HAP-1 (cell line): ENCODE data around the gene ACOXL.

Source experiments
- DNase-seq, 2 experiments: peaks; one replicate each; pipeline ENCODE4 v3.0.0-alpha.2; 2016 to 2020; ENCODE audit warnings: low spot score in 2 of 2
- H3K27me3 ChIP-seq: fragments of 250-450 bp; sonication (Bioruptor Pico); 2 replicates; pipeline ENCODE4 v1.5.1; 2020; ENCODE audit warnings: low read depth, mild to moderate bottlenecking, moderate library complexity
- H3K36me3 ChIP-seq: fragments of 250-450 bp; sonication (Bioruptor Pico); replicated peaks from 2 replicates; pipeline ENCODE4 v1.5.1; 2020; ENCODE audit warnings: mild to moderate bottlenecking
- H3K4me1 ChIP-seq: fragments of 250-450 bp; sonication (Bioruptor Pico); 2 replicates; pipeline ENCODE4 v1.5.1; 2020; ENCODE audit warnings: mild to moderate bottlenecking
- H3K4me3 ChIP-seq: fragments of 250-450 bp; sonication (Bioruptor Pico); 2 replicates; pipeline ENCODE4 v1.5.1; 2020; ENCODE audit warnings: mild to moderate bottlenecking, moderate library complexity
- H3K9me3 ChIP-seq: fragments of 250-450 bp; sonication (Bioruptor Pico); 2 replicates; pipeline ENCODE4 v1.5.1; 2020; ENCODE audit warnings: mild to moderate bottlenecking, moderate library complexity
- in situ Hi-C: fragments of 300-500 bp; cut with MboI; formaldehyde crosslinking; loops from 3 replicates; pipeline ENCODE4 v1.14.3; 2020; ENCODE audit warnings: low sequenced_read_pairs, inconsistent platforms, mixed read lengths

ACOXL gene

GRCh38 chr2:111161971-111162370 lies 429.6 kb downstream of the ACOXL start:
- no peaks in the 10 kb centered on the region for H3K27me3 ChIP-seq
- no peak overlapping the region for H3K4me3 ChIP-seq
- no peaks in the 10 kb centered on the region for H3K4me1 ChIP-seq
- no peaks in the 10 kb centered on the region for H3K9me3 ChIP-seq
- DNase-seq, result no peak
- in situ Hi-C loops, result no loop called here
- H3K36me3 ChIP-seq, result peaks cover 22% of the 10 kb centered on the region

DNA sequence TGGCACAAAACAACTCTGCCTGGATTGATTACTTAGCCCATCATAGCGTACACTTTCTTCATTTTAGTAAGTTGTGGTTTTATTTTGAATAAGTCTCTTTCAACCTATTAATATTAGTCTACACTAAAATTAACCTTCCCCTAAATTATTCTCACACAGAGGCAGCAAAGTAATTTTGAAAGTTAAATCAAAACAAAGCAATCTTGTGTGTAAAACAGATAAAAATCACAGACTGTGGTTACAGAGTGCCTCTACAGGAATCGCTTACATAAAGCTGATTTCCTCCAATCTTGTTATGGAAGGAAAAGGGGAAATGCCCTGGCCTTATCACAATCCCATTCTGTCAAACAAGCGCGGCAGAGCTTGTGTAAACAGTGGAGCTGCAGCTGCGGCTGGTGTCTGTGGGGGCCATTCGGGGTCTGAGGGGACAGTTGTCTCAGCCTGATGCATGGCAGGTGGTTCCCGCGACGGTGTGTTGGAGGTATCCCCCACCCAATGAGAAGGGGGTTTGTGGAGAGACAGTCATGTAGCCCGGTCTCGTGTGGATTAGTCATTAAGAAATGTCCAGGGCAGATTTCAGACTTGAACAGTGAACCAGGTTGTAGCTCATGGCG lies 430.5 kb downstream of the ACOXL start:
- Histone ChIP-seq H3K4me3 (no peak overlapping the region), H3K4me1 (no peaks in the 10 kb centered on the region), H3K9me3 (no peaks in the 10 kb centered on the region), H3K27me3 (no peaks in the 10 kb centered on the region), H3K36me3 (peaks cover 23% of the 10 kb centered on the region)
- in situ Hi-C loops, result no loop called here
- DNase-seq, result no peak

GRCh38 chr2:111164078-111164477 lies 431.7 kb downstream of the ACOXL start:
- no peak for DNase-seq
- Histone ChIP-seq H3K9me3 (no peaks in the 10 kb centered on the region), H3K36me3 (peaks cover 26% of the 10 kb centered on the region), H3K27me3 (no peaks in the 10 kb centered on the region), H3K4me3 (no peak overlapping the region), H3K4me1 (no peaks in the 10 kb centered on the region; the same call in none of the 2 replicates)
- in situ Hi-C loops, result no loop called here

GRCh38 chr2:111165084-111165483 lies 432.7 kb downstream of the ACOXL start:
- in situ Hi-C loops, result no loop called here
- H3K4me1 ChIP-seq, result no peaks in the 10 kb centered on the region; the same call in none of the 2 replicates
- peaks cover 26% of the 10 kb centered on the region for H3K36me3 ChIP-seq
- no peak overlapping the region for H3K4me3 ChIP-seq
- DNase-seq, result no peak
- H3K9me3 ChIP-seq, result no peaks in the 10 kb centered on the region
- H3K27me3 ChIP-seq, result no peaks in the 10 kb centered on the region

DNA sequence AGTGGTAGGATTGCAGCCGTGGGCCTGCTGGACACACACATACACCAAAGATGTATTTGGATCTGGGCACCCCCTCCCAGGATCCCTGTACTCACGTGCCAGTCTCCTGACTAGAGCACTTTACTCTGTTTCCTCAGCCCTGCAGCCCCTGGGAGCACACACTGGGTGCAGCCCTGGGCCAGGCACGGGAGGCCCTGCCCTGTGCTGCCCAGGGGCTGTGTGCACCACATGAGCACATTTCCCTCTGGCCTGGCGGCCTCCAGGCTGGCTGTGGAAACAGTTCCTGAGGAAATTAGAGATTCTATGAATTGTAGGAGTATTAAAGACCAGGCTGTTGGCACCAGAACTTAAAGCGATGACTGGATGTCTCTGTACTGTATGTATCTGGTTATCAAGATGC lies 433.7 kb downstream of the ACOXL start:
- no peaks in the 10 kb centered on the region for H3K9me3 ChIP-seq
- H3K4me3 ChIP-seq, result no peak overlapping the region
- in situ Hi-C loops, result no loop called here
- no peak for DNase-seq
- H3K36me3 ChIP-seq, result peaks cover 25% of the 10 kb centered on the region
- no peaks in the 10 kb centered on the region for H3K27me3 ChIP-seq
- H3K4me1 ChIP-seq, result no peaks in the 10 kb centered on the region; the same call in none of the 2 replicates

GRCh38 chr2:111167076-111167862 lies 434.9 kb downstream of the ACOXL start:
- no peaks in the 10 kb centered on the region for H3K27me3 ChIP-seq
- no peaks in the 10 kb centered on the region; the same call in none of the 2 replicates for H3K4me1 ChIP-seq
- peaks cover 20% of the 10 kb centered on the region for H3K36me3 ChIP-seq
- in situ Hi-C loops, result no loop called here
- no peak overlapping the region for H3K4me3 ChIP-seq
- H3K9me3 ChIP-seq, result no peaks in the 10 kb centered on the region
- no peak for DNase-seq

DNA sequence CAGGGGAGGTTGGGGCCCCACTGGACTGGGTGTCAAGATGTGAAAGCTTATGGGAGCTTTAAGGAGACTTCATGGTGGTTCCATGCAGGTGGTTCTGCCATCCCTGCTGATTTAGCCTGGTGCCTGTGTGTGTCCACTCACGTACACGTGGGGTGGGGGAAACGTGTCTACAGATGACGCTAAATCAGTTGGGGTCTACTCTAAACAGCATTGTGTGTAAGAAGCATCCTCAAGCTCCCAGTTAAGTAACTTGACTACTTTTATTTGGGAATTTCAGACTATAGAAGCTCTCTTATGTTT lies 435.4 kb downstream of the ACOXL start:
- H3K27me3 ChIP-seq, result no peaks in the 10 kb centered on the region
- no peak overlapping the region for H3K4me3 ChIP-seq
- H3K4me1 ChIP-seq, result no peaks in the 10 kb centered on the region; the same call in none of the 2 replicates
- DNase-seq, result no peak
- H3K9me3 ChIP-seq, result no peaks in the 10 kb centered on the region
- in situ Hi-C loops, result no loop called here
- peaks cover 20% of the 10 kb centered on the region for H3K36me3 ChIP-seq
